Activated CD8-positive, alpha-beta memory T cell treated with anti-CD3 and anti-CD28 coated beads for 24 hours (primary cell): Measurements from ENCODE around the gene TMEM9.
A peak's percentile ranks its signal among the peaks of the same experiment; 100 is the strongest.

Experiments
- DNase-seq: peaks from one replicate; pipeline ENCODE4 v3.0.0-alpha.2; 2020

The TMEM9 gene

DNA sequence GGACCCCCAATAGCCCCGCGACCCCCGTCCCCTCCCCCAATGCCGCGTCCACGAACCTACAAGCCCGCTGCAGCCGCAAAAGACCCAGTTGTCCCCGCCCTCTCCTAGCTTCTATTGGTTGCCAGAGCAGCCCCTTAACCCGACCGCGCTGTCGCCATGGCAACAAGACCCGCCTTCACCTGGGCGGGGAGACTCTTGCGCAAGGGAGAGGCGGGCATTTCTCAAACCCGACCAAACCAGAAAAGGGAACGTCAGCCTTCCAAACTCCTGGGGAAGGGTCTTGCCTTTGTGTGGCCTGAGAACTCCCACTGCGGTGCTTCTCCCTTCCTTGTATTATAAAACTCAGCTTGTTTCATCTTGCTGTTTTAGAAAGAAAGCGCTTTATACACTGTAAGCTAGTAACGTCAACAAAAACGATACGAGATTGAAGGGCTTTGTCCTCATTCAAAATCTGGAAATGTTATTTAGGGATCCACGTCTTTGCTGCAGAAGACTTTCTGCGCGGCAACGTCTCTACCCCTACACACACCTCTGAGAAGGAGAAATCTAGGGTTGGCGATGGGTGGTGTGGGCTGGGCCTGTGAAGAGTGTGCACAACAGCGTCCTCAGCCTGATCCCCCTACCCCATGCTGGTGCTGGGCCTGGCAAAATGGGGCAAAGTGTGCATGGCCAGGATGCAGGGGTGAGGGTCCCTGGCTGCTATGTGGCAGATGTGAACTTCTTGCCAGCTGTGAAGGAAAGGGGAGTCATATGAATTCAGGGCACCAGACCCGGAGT is at the start of gene TMEM9:
Gene TMEM9 (minus strand): TSS at position 86 of the 777 bp plus-strand sequence. CDS start 551 bp downstream, outside the sequence.
- DNase-seq = peak; percentile 100

DNA sequence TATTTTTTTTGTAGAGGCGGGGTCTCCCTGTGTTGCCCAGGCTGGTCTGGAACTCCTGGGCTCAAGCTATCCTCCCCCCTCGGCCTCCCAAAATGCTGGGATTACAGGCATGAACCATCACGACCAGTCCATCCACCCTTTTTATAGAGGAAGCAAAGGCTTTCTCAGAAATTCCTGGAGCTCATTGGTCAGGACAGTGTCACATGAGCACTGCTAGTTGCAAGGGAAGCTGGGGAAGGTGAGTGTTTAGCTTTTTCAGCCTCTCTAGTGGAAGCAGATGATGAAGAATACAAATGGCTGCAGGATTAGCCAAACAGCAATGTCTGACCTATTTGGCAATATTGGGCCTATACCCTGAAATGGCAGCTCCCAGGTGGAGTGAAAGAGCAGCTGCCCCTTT is 44.3 kb upstream of the TMEM9 start:
- DNase-seq = no peak

DNA sequence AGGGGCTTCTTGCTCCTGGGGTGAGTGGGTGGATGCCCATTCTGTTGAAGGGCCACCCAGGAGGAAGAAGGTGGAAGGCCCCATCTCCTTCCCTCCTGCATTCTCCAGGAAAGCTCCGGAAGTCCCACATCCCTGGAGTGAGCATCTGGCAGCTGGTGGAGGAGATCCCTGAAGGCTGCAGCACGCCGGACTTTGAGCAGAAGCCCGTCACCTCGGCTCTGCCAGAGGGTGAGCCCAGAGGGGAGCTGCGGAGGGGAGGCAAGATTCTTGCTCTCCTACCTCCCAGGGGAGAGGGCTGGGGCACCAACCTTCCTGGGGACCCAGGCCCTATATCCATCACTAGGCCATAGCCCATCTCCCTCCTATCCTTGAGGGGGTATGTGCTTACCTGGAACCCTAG is 39.8 kb upstream of the TMEM9 start:
- no peak for DNase-seq

DNA sequence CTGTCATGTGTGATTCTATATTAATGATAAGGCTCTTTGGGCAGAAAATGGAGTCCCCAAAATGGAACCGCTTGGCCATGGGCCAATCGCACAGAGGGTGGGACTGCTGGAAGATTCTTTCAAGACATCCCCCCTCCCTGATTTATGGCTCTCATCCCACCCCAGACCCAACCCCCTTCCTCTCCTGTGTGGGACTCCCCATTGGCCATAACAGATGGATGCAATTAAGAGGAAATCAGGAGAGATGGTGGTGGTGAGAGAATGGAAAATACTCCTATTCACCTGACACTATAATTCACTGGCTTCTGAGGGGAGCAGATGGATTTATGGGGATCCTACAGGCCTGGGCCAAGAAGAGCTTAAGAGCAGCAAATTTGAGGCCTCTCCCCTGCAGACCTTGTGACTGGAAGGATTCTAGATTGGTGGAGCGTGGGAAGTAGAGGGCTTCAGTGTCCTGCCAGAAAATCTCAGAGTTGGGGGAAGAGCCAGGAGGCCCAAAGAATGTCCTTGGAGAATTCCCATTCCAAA is 38.1 kb upstream of the TMEM9 start:
- DNase-seq = no peak

GRCh38 chr1:201191653-201192260 is 37.5 kb upstream of the TMEM9 start:
- DNase-seq = no peak

DNA sequence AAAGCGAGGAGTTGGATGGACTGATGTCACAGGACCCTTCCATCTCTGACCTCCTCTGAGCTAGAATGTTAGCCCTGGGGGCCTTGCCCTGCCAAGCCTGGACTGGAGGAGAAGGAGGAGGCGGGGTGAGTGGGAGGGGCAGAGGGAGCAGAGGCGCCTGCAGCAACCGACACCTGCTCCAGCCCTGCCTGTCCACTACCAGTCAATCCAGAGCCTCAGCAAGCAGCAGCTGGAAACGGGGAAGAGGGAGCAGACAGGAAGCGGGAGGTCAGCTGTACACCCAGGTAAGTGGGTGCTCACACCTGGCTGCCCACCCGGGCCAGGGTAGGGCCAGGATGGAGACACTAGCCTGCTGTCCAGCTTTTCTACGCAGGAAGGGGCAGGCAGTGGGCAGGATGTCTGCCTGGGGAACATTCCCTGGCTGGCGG is 36.4 kb upstream of the TMEM9 start, which contains the start of gene IGFN1:
Gene IGFN1 (plus strand): TSS at position 201 of the 428 bp plus-strand sequence. CDS start 2,470 bp downstream, outside the sequence.
- no peak for DNase-seq

DNA sequence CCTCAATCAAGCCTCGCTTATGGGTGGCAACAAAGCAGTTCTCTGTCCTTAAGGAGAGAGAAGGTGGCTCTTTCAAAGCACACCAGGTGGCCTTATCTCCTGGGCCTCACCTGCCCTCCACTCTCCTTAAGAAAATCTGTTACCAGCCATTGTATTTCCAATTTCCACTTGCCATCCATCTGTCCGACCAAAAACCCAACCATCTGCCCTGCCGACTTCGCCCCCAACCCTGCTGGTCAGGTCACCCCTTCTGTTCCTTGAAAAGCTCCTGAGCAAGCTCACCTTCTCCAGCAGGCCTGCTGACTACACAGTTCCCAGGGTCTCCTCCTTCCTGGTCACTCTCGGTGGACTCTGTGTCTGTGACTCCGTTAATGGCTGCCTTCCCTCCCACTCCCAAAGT is 35.7 kb upstream of the TMEM9 start:
- DNase-seq = no peak

GRCh38 chr1:201189085-201189484 is 34.8 kb upstream of the TMEM9 start:
- DNase-seq = no peak

DNA sequence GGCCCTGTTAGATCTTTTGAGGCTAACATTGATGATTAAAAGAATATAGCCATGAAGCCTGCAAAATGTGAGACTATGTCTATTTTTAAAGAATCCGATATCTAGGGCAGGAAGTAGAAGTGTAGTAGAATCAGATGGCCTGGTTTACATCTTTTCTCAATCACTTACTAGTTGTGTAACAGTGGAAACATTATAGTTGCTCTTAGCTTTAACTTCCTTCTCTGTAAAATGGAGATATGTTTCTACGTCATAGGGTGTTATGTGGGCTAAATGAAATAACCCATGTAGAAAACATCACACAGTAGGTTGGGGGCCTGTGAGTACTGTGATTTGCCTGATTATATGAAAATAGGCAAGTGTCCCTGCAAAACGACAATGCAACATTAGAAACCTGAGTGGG is 31.9 kb upstream of the TMEM9 start:
- no peak for DNase-seq

- DNase-seq = no peak
Measured at GRCh38 chr1:201185527-201186128, 31.4 kb upstream of the TMEM9 start.

DNA sequence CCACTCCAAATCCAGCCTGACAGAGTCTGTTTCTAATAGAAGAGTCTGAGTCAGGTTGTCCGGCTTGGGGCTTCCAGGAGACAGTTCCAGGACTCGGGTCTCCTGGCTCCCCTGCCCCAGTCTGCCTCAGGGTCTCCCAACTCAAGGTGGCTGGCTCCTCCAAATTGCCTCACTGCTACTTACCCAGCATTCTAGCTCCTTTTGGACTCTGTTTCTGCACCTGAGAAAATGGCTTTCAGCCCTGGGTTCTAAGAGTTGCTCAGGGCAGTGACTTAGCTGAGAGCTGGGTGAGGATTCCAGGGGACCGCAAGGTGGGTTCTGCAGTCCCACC is 30.8 kb upstream of the TMEM9 start:
- no peak for DNase-seq

- no peak for DNase-seq
Measured at GRCh38 chr1:201184307-201185122, 30.2 kb upstream of the TMEM9 start.

GRCh38 chr1:201183753-201184152 is 29.5 kb upstream of the TMEM9 start:
- no peak for DNase-seq

- DNase-seq = no peak
Measured at GRCh38 chr1:201183209-201183608, 28.9 kb upstream of the TMEM9 start.

GRCh38 chr1:201181726-201182125 is 27.5 kb upstream of the TMEM9 start:
- DNase-seq = no peak

GRCh38 chr1:201181323-201181722 is 27.0 kb upstream of the TMEM9 start:
- DNase-seq = no peak

DNA sequence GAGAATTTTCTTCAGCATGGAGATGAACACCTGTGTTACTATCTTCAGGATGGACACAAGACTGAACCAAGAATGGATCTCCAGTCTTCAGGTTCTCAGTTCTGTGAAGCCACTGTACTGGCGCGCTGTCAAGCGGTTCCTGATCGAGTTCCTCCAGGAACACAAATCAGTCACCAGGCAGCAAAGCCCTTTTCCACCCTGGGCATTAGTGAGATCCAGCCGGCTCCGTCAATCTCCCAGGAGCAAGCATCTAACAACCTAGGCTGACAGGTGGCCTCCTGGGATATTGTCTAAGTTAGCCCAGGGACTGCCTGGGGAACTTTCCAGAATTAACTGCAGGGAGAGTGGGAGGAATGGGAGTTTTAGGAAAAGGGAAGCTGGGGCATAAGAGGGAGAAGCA is 26.6 kb upstream of the TMEM9 start:
- no peak for DNase-seq

DNA sequence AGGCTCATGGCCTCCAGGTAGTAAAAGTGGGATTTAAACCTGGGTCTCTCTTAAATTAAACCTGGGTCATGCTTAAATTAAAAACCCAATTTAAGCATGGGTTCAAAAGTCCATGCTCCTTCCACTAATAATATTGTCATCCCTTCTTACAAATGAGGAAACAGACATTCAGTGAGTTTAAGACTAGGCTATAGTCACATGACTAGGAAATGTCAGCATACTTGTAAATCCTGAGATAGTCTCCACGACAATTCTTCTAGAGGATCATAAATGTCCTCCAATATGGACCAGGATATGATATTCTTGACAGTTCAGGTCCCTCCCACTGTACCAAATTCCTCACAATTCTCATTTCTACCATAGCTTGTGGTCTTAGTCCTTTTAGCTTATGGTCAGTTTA is 25.9 kb upstream of the TMEM9 start:
- DNase-seq = no peak

- DNase-seq = no peak
Measured at GRCh38 chr1:201178718-201179117, 24.4 kb upstream of the TMEM9 start.

GRCh38 chr1:201176940-201177339 is 22.7 kb upstream of the TMEM9 start:
- peak; percentile 33 for DNase-seq

GRCh38 chr1:201175820-201176500 is 21.7 kb upstream of the TMEM9 start:
- peak; percentile 19 for DNase-seq

DNA sequence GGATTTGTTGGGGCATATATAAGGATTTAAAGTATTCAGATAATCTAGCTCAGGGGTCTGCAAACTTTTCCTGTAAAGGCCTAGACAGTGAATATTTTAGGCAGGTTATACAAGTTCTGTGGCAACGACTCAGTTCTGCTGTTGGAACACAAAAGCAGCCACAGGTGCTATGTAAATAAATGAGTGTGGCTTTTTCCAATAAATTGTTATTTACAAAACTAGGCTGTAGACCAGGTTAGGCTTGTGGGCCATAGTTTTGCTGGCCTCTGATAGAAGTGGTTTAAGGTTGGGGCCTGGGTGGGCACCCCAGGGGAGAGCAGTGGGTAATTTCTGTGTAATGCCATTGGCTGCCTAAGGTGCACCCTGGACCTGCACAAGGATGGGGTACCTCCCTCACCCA is 19.5 kb upstream of the TMEM9 start:
- DNase-seq = peak; percentile 52
